ENCODE results near the gene B4GALNT3. TPM values are rescaled to one million over a fixed set of nuclear protein-coding genes. Genes with fewer than 3 reads are reported as not detected.

B4GALNT3 gene
- total RNA-seq, 2 experiments from 2014 or later, result 2.2 to 3.3 TPM

GRCh38 chr12:561391-561705, 101.6 kb downstream of the B4GALNT3 start:
- Mint-ChIP-seq H3K9me3 (ENCODE audit: low read depth) (no peaks in the 10 kb centered on the region), H3K4me1 (peaks cover 55% of the 10 kb centered on the region), H3K36me3 (ENCODE audit: low read depth) (no peaks in the 10 kb centered on the region), H3K27ac (no peak overlapping the region), H3K4me3 (no peak overlapping the region), H3K27me3 (no peaks in the 10 kb centered on the region)
- ChIA-PET POLR2A (no interaction called here), CTCF (no interaction called here)
- intact Hi-C loops (cut with DNase I, micrococcal nuclease), result loop anchor here in 1 of 2 experiments (10.0 kb wide), 2 partner anchors 533 to 1023 kb away; no protein-coding TSS in a partner anchor
- no peak for ATAC-seq
- no peak for DNase-seq

GRCh38 chr12:561908-562593, 102.3 kb downstream of the B4GALNT3 start:
- Mint-ChIP-seq H3K27me3 (no peaks in the 10 kb centered on the region), H3K9me3 (ENCODE audit: low read depth) (no peaks in the 10 kb centered on the region), H3K36me3 (ENCODE audit: low read depth) (no peaks in the 10 kb centered on the region), H3K4me3 (no peak overlapping the region), H3K27ac (peak overlapping the region; percentile 67), H3K4me1 (peaks cover 62% of the 10 kb centered on the region)
- CTCF ChIA-PET, result no interaction called here
- DNase-seq (no peak), ATAC-seq (no peak)
- POLR2A ChIA-PET, result no interaction called here
- intact Hi-C loops (cut with DNase I, micrococcal nuclease), result loop anchor here in 1 of 2 experiments (10.0 kb wide), 2 partner anchors 533 to 1023 kb away; no protein-coding TSS in a partner anchor

GRCh38 chr12:562634-563033, 102.9 kb downstream of the B4GALNT3 start:
- intact Hi-C loops (cut with DNase I, micrococcal nuclease), result loop anchor here in 1 of 2 experiments (10.0 kb wide), 2 partner anchors 532 to 1022 kb away; no protein-coding TSS in a partner anchor
- H3K4me3 Mint-ChIP-seq, result no peak overlapping the region
- H3K9me3 Mint-ChIP-seq (ENCODE audit: low read depth), result no peaks in the 10 kb centered on the region
- DNase-seq (peak; percentile 25), ATAC-seq (no peak)
- POLR2A ChIA-PET, result no interaction called here
- H3K27me3 Mint-ChIP-seq, result no peaks in the 10 kb centered on the region
- peak overlapping the region; percentile 91 for H3K27ac Mint-ChIP-seq
- H3K36me3 Mint-ChIP-seq (ENCODE audit: low read depth), result no peaks in the 10 kb centered on the region
- CTCF ChIA-PET, result no interaction called here
- H3K4me1 Mint-ChIP-seq, result peaks cover 68% of the 10 kb centered on the region

- Mint-ChIP-seq H3K27me3 (no peaks in the 10 kb centered on the region), H3K27ac (peak overlapping the region; percentile 91), H3K9me3 (ENCODE audit: low read depth) (no peaks in the 10 kb centered on the region), H3K4me3 (peak overlapping the region; percentile 62), H3K36me3 (ENCODE audit: low read depth) (no peaks in the 10 kb centered on the region), H3K4me1 (peaks cover 70% of the 10 kb centered on the region)
- intact Hi-C loops (cut with DNase I, micrococcal nuclease), result loop anchor here in 1 of 2 experiments (10.0 kb wide), 2 partner anchors 531 to 1021 kb away; no protein-coding TSS in a partner anchor
- peak; percentile 77 for ATAC-seq
- peak; percentile 60 for DNase-seq
- CTCF ChIA-PET, result interaction anchor here (0.6 to 1.3 kb wide), 6 partner anchors 15 to 1040 kb away, joined by 3 to 5 read pairs (median 3); no protein-coding TSS in a partner anchor
- POLR2A ChIA-PET, result interaction anchor here (0.6 kb wide), 1 partner anchor 257 kb away, joined by 3 read pairs; no protein-coding TSS in a partner anchor
Measured at GRCh38 chr12:563250-563781, 103.6 kb downstream of the B4GALNT3 start.

GRCh38 chr12:563787-564298, 104.1 kb downstream of the B4GALNT3 start:
- POLR2A ChIA-PET, result interaction anchor here (0.6 kb wide), 1 partner anchor 256 kb away, joined by 3 read pairs; no protein-coding TSS in a partner anchor
- peak; percentile 17 for ATAC-seq
- CTCF ChIA-PET, result interaction anchor here (0.6 to 1.3 kb wide), 6 partner anchors 15 to 1039 kb away, joined by 3 to 5 read pairs (median 3); no protein-coding TSS in a partner anchor
- DNase-seq, result no peak
- H3K9me3 Mint-ChIP-seq (ENCODE audit: low read depth), result no peaks in the 10 kb centered on the region
- H3K4me1 Mint-ChIP-seq, result peaks cover 73% of the 10 kb centered on the region
- H3K4me3 Mint-ChIP-seq, result peak overlapping the region; percentile 62
- intact Hi-C loops (cut with DNase I, micrococcal nuclease), result loop anchor here in 1 of 2 experiments (10.0 kb wide), 2 partner anchors 531 to 1021 kb away; no protein-coding TSS in a partner anchor
- H3K27ac Mint-ChIP-seq, result peak overlapping the region; percentile 91
- no peaks in the 10 kb centered on the region for H3K36me3 Mint-ChIP-seq (ENCODE audit: low read depth)
- no peaks in the 10 kb centered on the region for H3K27me3 Mint-ChIP-seq

- no peaks in the 10 kb centered on the region for H3K9me3 Mint-ChIP-seq (ENCODE audit: low read depth)
- no peak overlapping the region for H3K27ac Mint-ChIP-seq
- ChIA-PET CTCF (interaction anchor here (0.5 to 1.5 kb wide), 7 partner anchors 9 to 1018 kb away, joined by 3 to 7 read pairs (median 3); no protein-coding TSS in a partner anchor), POLR2A (no interaction called here)
- no peak overlapping the region for H3K4me3 Mint-ChIP-seq
- H3K27me3 Mint-ChIP-seq, result no peaks in the 10 kb centered on the region
- no peak for DNase-seq
- no peak for ATAC-seq
- intact Hi-C loops (cut with DNase I, micrococcal nuclease), result loop anchor here (5.0 to 10.0 kb wide), 4 partner anchors 527 to 1027 kb away; partner anchors contain the start of gene FBXL14 (in 1 of the 2)
- no peaks in the 10 kb centered on the region for H3K36me3 Mint-ChIP-seq (ENCODE audit: low read depth)
- H3K4me1 Mint-ChIP-seq, result peaks cover 81% of the 10 kb centered on the region
Measured at GRCh38 chr12:565161-565560, 105.4 kb downstream of the B4GALNT3 start.

- no peak for ATAC-seq
- H3K4me3 Mint-ChIP-seq, result no peak overlapping the region
- H3K4me1 Mint-ChIP-seq, result peaks cover 81% of the 10 kb centered on the region
- ChIA-PET POLR2A (no interaction called here), CTCF (interaction anchor here (0.5 to 1.5 kb wide), 8 partner anchors 9 to 1017 kb away, joined by 3 to 7 read pairs (median 3); no protein-coding TSS in a partner anchor)
- no peaks in the 10 kb centered on the region for H3K27me3 Mint-ChIP-seq
- H3K36me3 Mint-ChIP-seq (ENCODE audit: low read depth), result no peaks in the 10 kb centered on the region
- H3K9me3 Mint-ChIP-seq (ENCODE audit: low read depth), result no peaks in the 10 kb centered on the region
- DNase-seq, result no peak
- intact Hi-C loops (cut with DNase I, micrococcal nuclease), result loop anchor here (5.0 to 10.0 kb wide), 4 partner anchors 527 to 1027 kb away; partner anchors contain the start of gene FBXL14 (in 1 of the 2)
- no peak overlapping the region for H3K27ac Mint-ChIP-seq
Measured at GRCh38 chr12:565589-566105, 105.9 kb downstream of the B4GALNT3 start.

GRCh38 chr12:568486-568885, 108.7 kb downstream of the B4GALNT3 start:
- CTCF ChIA-PET, result interaction anchor here (0.8 to 5.5 kb wide), 7 partner anchors 8 to 347 kb away, joined by 3 to 42 read pairs (median 6); partner anchors contain the start of gene WNK1

GRCh38 chr12:569091-569676, 109.4 kb downstream of the B4GALNT3 start:
- POLR2A ChIA-PET, result interaction anchor here (0.6 kb wide), 4 partner anchors 126 to 524 kb away, joined by 3 to 6 read pairs (median 3); no protein-coding TSS in a partner anchor
- CTCF ChIA-PET, result interaction anchor here (0.5 to 5.5 kb wide), 17 partner anchors 13 to 499 kb away, joined by 3 to 42 read pairs (median 3); partner anchors contain the start of genes RAD52 and WNK1
- H3K4me1 Mint-ChIP-seq, result peaks cover 67% of the 10 kb centered on the region
- H3K27me3 Mint-ChIP-seq, result no peaks in the 10 kb centered on the region
- ATAC-seq, result no peak
- H3K4me3 Mint-ChIP-seq, result peak overlapping the region; percentile 74
- no peaks in the 10 kb centered on the region for H3K36me3 Mint-ChIP-seq (ENCODE audit: low read depth)
- no peaks in the 10 kb centered on the region for H3K9me3 Mint-ChIP-seq (ENCODE audit: low read depth)
- peak overlapping the region; percentile 85 for H3K27ac Mint-ChIP-seq
- intact Hi-C loops (cut with DNase I, micrococcal nuclease), result loop anchor here (1.0 to 10.0 kb wide), 8 partner anchors 182 to 1023 kb away; partner anchors contain the start of genes RAD52 (in 2 of the 2) and FBXL14 (in 1 of the 2)
- no peak for DNase-seq

More at GRCh38 chr12:568486-568885, 108.7 kb downstream of the B4GALNT3 start:
- peaks cover 73% of the 10 kb centered on the region for H3K4me1 Mint-ChIP-seq
- no peaks in the 10 kb centered on the region for H3K36me3 Mint-ChIP-seq (ENCODE audit: low read depth)
- DNase-seq (no peak), ATAC-seq (no peak)
- POLR2A ChIA-PET, result interaction anchor here (0.6 kb wide), 1 partner anchor 180 kb away, joined by 3 read pairs; no protein-coding TSS in a partner anchor
- no peak overlapping the region for H3K4me3 Mint-ChIP-seq
- H3K27me3 Mint-ChIP-seq, result no peaks in the 10 kb centered on the region
- intact Hi-C loops (cut with DNase I, micrococcal nuclease), result loop anchor here (2.0 to 10.0 kb wide), 5 partner anchors 182 to 1024 kb away; partner anchors contain the start of gene FBXL14 (in 1 of the 2)
- no peaks in the 10 kb centered on the region for H3K9me3 Mint-ChIP-seq (ENCODE audit: low read depth)
- H3K27ac Mint-ChIP-seq, result peak overlapping the region; percentile 48

GRCh38 chr12:569803-570434, 110.2 kb downstream of the B4GALNT3 start:
- peaks cover 65% of the 10 kb centered on the region for H3K4me1 Mint-ChIP-seq
- H3K4me3 Mint-ChIP-seq, result peak overlapping the region; percentile 74
- ChIA-PET CTCF (interaction anchor here (0.5 to 5.5 kb wide), 18 partner anchors 14 to 1013 kb away, joined by 3 to 42 read pairs (median 3); partner anchors contain the start of genes RAD52 and WNK1), POLR2A (interaction anchor here (0.6 kb wide), 2 partner anchors 149 to 339 kb away, joined by 3 read pairs; no protein-coding TSS in a partner anchor)
- peak; percentile 89 for ATAC-seq
- H3K27ac Mint-ChIP-seq, result peak overlapping the region; percentile 85
- no peaks in the 10 kb centered on the region for H3K9me3 Mint-ChIP-seq (ENCODE audit: low read depth)
- intact Hi-C loops (cut with DNase I, micrococcal nuclease), result loop anchor here (1.0 to 10.0 kb wide), 9 partner anchors 181 to 1022 kb away; partner anchors contain the start of genes RAD52 (in 2 of the 2) and FBXL14 (in 1 of the 2)
- H3K36me3 Mint-ChIP-seq (ENCODE audit: low read depth), result no peaks in the 10 kb centered on the region
- peak; percentile 94 for DNase-seq
- no peaks in the 10 kb centered on the region for H3K27me3 Mint-ChIP-seq

Measured in activated CD4-positive, alpha-beta T cell treated with anti-CD3 and anti-CD28 coated beads for 36 hours (primary cell).